Neuronal stem cell (in vitro differentiated cells): ENCODE results near the gene ZFYVE28.

Source experiments
- DNase-seq: peaks from one replicate; pipeline ENCODE4 v3.0.0-alpha.2; 2013; ENCODE audit warnings: low spot score
- H2AFZ ChIP-seq: one replicate; pipeline ENCODE4 v1.6.1; 2013; ENCODE audit warnings: mild to moderate bottlenecking, low read length, inconsistent platforms
- H2AK5ac ChIP-seq: 2 replicates; pipeline ENCODE4 v1.6.1; 2013; ENCODE audit warnings: low read depth, mild to moderate bottlenecking, inconsistent platforms, low read length, moderate library complexity, mixed read lengths
- H2BK120ac ChIP-seq: 2 replicates; pipeline ENCODE4 v1.6.1; 2013; ENCODE audit warnings: low read depth, mild to moderate bottlenecking, inconsistent platforms, low read length, moderate library complexity, mixed read lengths
- H2BK12ac ChIP-seq: one replicate; pipeline ENCODE4 v1.6.1; 2013; ENCODE audit warnings: low read length, inconsistent platforms
- H2BK15ac ChIP-seq: 2 replicates; pipeline ENCODE4 v1.6.1; 2013; ENCODE audit warnings: mild to moderate bottlenecking, low read length, inconsistent platforms, mixed read lengths
- H2BK5ac ChIP-seq: one replicate; pipeline ENCODE4 v1.6.1; 2013; ENCODE audit warnings: inconsistent platforms, mild to moderate bottlenecking, low read length, moderate library complexity
- H3K14ac ChIP-seq: one replicate; pipeline ENCODE4 v1.6.1; 2013; ENCODE audit warnings: low read length, inconsistent platforms
- H3K18ac ChIP-seq: 2 replicates; pipeline ENCODE4 v1.6.1; 2013; ENCODE audit warnings: low read length, inconsistent platforms
- H3K23ac ChIP-seq: 2 replicates; pipeline ENCODE4 v1.6.1; 2013; ENCODE audit warnings: low read depth, mild to moderate bottlenecking, mixed read lengths, low read length, inconsistent platforms; ENCODE audit not compliant: poor library complexity
- H3K27ac ChIP-seq: replicated peaks from 3 replicates; pipeline ENCODE4 v1.5.1; 2013; ENCODE audit warnings: low read length, inconsistent platforms
- H3K27me3 ChIP-seq, 3 experiments: 2 replicates each; pipeline ENCODE4 v1.6.1; 2013; ENCODE audit warnings: low read length in 3 of 3, mild to moderate bottlenecking in 2 of 3, inconsistent platforms in 1 of 3, low read depth in 1 of 3, mixed read lengths in 1 of 3, moderate library complexity in 1 of 3; ENCODE audit not compliant: control insufficient read depth in 3 of 3, insufficient read depth in 3 of 3
- H3K36me3 ChIP-seq, 2 donors: replicated peaks in 1 of 2; 2 replicates each; pipeline ENCODE4 v1.6.1; 2013; ENCODE audit warnings: low read length in 2 of 2; ENCODE audit not compliant: control insufficient read depth in 2 of 2, insufficient read depth in 2 of 2
- H3K4ac ChIP-seq: 2 replicates; pipeline ENCODE4 v1.6.1; 2013; ENCODE audit warnings: inconsistent platforms, mild to moderate bottlenecking, low read length, moderate library complexity
- H3K4me1 ChIP-seq, 2 donors: 1 replicate in 1 of 2; 2 replicates in 1 of 2; pipeline ENCODE4 v1.6.1; 2013; ENCODE audit warnings: low read length in 2 of 2, low read depth in 1 of 2; ENCODE audit not compliant: control insufficient read depth in 2 of 2, insufficient read depth in 1 of 2
- H3K4me2 ChIP-seq: one replicate; pipeline ENCODE4 v1.6.1; 2013; ENCODE audit warnings: mild to moderate bottlenecking, low read length, inconsistent platforms; ENCODE audit not compliant: insufficient read depth, poor library complexity, severe bottlenecking
- H3K4me3 ChIP-seq, 2 donors: 2 replicates each; pipeline ENCODE4 v1.5.1; 2013; ENCODE audit warnings: low read length in 2 of 2, mild to moderate bottlenecking in 2 of 2, inconsistent platforms in 1 of 2, moderate library complexity in 1 of 2
- H3K79me1 ChIP-seq: one replicate; pipeline ENCODE4 v1.6.1; 2013; ENCODE audit warnings: low read depth, mild to moderate bottlenecking, inconsistent platforms, low read length, moderate library complexity
- H3K9ac ChIP-seq: one replicate; pipeline ENCODE4 v1.6.1; 2013; ENCODE audit warnings: mild to moderate bottlenecking, low read depth, low read length, inconsistent platforms; ENCODE audit not compliant: poor library complexity
- H3K9me3 ChIP-seq, 2 donors: replicated peaks in 1 of 2; 2 replicates each; pipeline versions ENCODE3 to v1.6.1; 2013; ENCODE audit warnings: low read length in 2 of 2, mild to moderate bottlenecking in 2 of 2, inconsistent platforms in 1 of 2, low read depth in 1 of 2, mixed read lengths in 1 of 2, moderate library complexity in 1 of 2; ENCODE audit not compliant: control insufficient read depth in 2 of 2, insufficient read depth in 1 of 2
- H4K8ac ChIP-seq: one replicate; pipeline ENCODE4 v1.6.1; 2013; ENCODE audit warnings: low read depth, mild to moderate bottlenecking, inconsistent platforms, low read length, moderate library complexity
- H4K91ac ChIP-seq: one replicate; pipeline ENCODE4 v1.6.1; 2013; ENCODE audit warnings: low read length, low read depth, mild to moderate bottlenecking, inconsistent platforms; ENCODE audit not compliant: poor library complexity
- WGBS, 2 donors: extraction: QIAGEN DNeasy Blood & Tissue Kit; methylation state at CpG; one replicate each; pipeline ENCODE4 v1.1.7; 2013; ENCODE audit warnings: missing lambda C conversion rate in 2 of 2, mixed read lengths in 1 of 2; ENCODE audit not compliant: insufficient read length in 2 of 2, insufficient replicate concordance in 1 of 2; ENCODE audit errors: extremely low coverage in 2 of 2; 5-methylcytosine and 5-hydroxymethylcytosine counted together

Gene ZFYVE28

GRCh38 chr4:2443956-2444740 is 25.7 kb upstream of the ZFYVE28 start:
- no peak overlapping the region for H3K27ac ChIP-seq
- H3K18ac ChIP-seq = peak overlapping the region; percentile 19
- H3K79me1 ChIP-seq = peaks cover 2% of the 10 kb centered on the region
- H2BK120ac ChIP-seq = no peak overlapping the region
- no peak overlapping the region for H3K4me3 ChIP-seq
- WGBS, 2 donors = no CpG with 5 or more reads among the region's 7 CpGs
- no peak overlapping the region for H3K4me2 ChIP-seq
- H2BK5ac ChIP-seq = no peak overlapping the region
- no peak overlapping the region for H2BK15ac ChIP-seq
- DNase-seq = no peak
- no peak overlapping the region for H3K4ac ChIP-seq
- peaks cover 2 to 5% of the 10 kb centered on the region in 2 donors for H3K4me1 ChIP-seq
- H3K14ac ChIP-seq = no peak overlapping the region
- no peak overlapping the region for H2BK12ac ChIP-seq
- H3K23ac ChIP-seq = no peak overlapping the region
- H3K36me3 ChIP-seq = no peaks in the 10 kb centered on the region
- H3K9me3 ChIP-seq = no peaks in the 10 kb centered on the region
- H4K8ac ChIP-seq = no peak overlapping the region
- no peak overlapping the region for H3K9ac ChIP-seq
- no peak overlapping the region for H2AK5ac ChIP-seq
- peaks cover 0 to 11% (median 0%) of the 10 kb centered on the region in 3 experiments for H3K27me3 ChIP-seq
- H2AFZ ChIP-seq = no peak overlapping the region
- no peak overlapping the region for H4K91ac ChIP-seq

- H3K4ac ChIP-seq = peak overlapping the region; percentile 80
- peaks cover 2 to 5% of the 10 kb centered on the region in 2 donors for H3K4me1 ChIP-seq
- DNase-seq = no peak
- no peak overlapping the region for H2AFZ ChIP-seq
- no peaks in the 10 kb centered on the region for H3K9me3 ChIP-seq
- no peak overlapping the region for H2BK5ac ChIP-seq
- no peak overlapping the region for H3K4me3 ChIP-seq
- H3K36me3 ChIP-seq = no peaks in the 10 kb centered on the region
- peak overlapping the region; percentile 31 for H3K14ac ChIP-seq
- H2BK12ac ChIP-seq = no peak overlapping the region
- H3K9ac ChIP-seq = no peak overlapping the region
- peaks cover 2% of the 10 kb centered on the region for H3K79me1 ChIP-seq
- H2AK5ac ChIP-seq = no peak overlapping the region
- H2BK120ac ChIP-seq = no peak overlapping the region
- no peak overlapping the region for H4K8ac ChIP-seq
- H3K27ac ChIP-seq = no peak overlapping the region
- H3K18ac ChIP-seq = peak overlapping the region; percentile 77
- H3K23ac ChIP-seq = no peak overlapping the region
- no peak overlapping the region for H4K91ac ChIP-seq
- no CpG with 5 or more reads among the region's 20 CpGs for WGBS, 2 donors
- H3K27me3 ChIP-seq = peaks cover 0 to 3% (median 0%) of the 10 kb centered on the region in 3 experiments
- no peak overlapping the region for H3K4me2 ChIP-seq
- peak overlapping the region; percentile 72 for H2BK15ac ChIP-seq
Measured at GRCh38 chr4:2443061-2443730, 24.8 kb upstream of the ZFYVE28 start.

GRCh38 chr4:2442175-2442993 is 23.9 kb upstream of the ZFYVE28 start:
- Histone ChIP-seq H4K8ac (peak overlapping the region; percentile 30), H4K91ac (no peak overlapping the region), H2BK15ac (peak overlapping the region; percentile 7), H2AFZ (no peak overlapping the region), H3K27me3 (no peaks in the 10 kb centered on the region), H3K14ac (no peak overlapping the region), H2BK120ac (no peak overlapping the region), H2BK12ac (no peak overlapping the region), H3K79me1 (peaks cover 2% of the 10 kb centered on the region), H2AK5ac (peak overlapping the region; percentile 83), H3K4me1 (peaks cover 2 to 5% of the 10 kb centered on the region in 2 donors), H3K9me3 (no peaks in the 10 kb centered on the region), H3K18ac (peak overlapping the region; percentile 72), H3K27ac (no peak overlapping the region), H3K23ac (peak overlapping the region; percentile 65), H3K36me3 (no peaks in the 10 kb centered on the region), H3K4me2 (no peak overlapping the region), H3K9ac (peak overlapping the region; percentile 30), H3K4me3 (no peak overlapping the region), H2BK5ac (no peak overlapping the region), H3K4ac (peak overlapping the region; percentile 76)
- no CpG with 5 or more reads among the region's 20 CpGs for WGBS, 2 donors
- no peak for DNase-seq
